H1 (cell line): ENCODE measurements around the gene SIK2. TPM values are rescaled to one million over a fixed set of nuclear protein-coding genes. Genes with fewer than 3 reads are reported as not detected.

Experiments
- CTCF ChIA-PET: fragments of 300-600 bp; sonication (Branson Sonifier 250); formaldehyde crosslinking; loops from one replicate; lab custom pipeline; 2021; ENCODE audit not compliant: partially characterized antibody; lab: Charles Lee
- POLR2A ChIA-PET: fragments of 300-600 bp; sonication (Branson Sonifier 250); formaldehyde crosslinking; loops from one replicate; lab custom pipeline; 2021; ENCODE audit warnings: inconsistent platforms; ENCODE audit not compliant: partially characterized antibody; lab: Charles Lee
- DNase-seq, 2 experiments: peaks; one replicate each; pipeline versions ENCODE4 v3.0.0 to v3.0.0-alpha.2; 2010 to 2022; ENCODE audit warnings: low spot score in 2 of 2, low read depth in 1 of 2, mixed read lengths in 1 of 2
- FAIRE-seq: peaks from 2 replicates; lab custom pipeline; 2011; peaks lifted over from hg19 to GRCh38; lab: Jason Lieb, UNC
- H2AFZ ChIP-seq: 2 replicates; pipeline ENCODE4 v1.8.1; 2012; ENCODE audit warnings: low read length, inconsistent platforms
- H2AK5ac ChIP-seq: 2 replicates; pipeline ENCODE4 v1.6.1; 2013; ENCODE audit warnings: low read depth, low read length
- H2BK120ac ChIP-seq: replicated peaks from 2 replicates; pipeline ENCODE3; 2013; ENCODE audit warnings: low read depth, low read length, inconsistent platforms
- H2BK12ac ChIP-seq: 2 replicates; pipeline ENCODE4 v1.6.1; 2013; ENCODE audit warnings: low read depth, low read length
- H2BK15ac ChIP-seq: 2 replicates; pipeline ENCODE4 v1.6.1; 2013; ENCODE audit warnings: low read length
- H2BK20ac ChIP-seq: 2 replicates; pipeline ENCODE4 v1.6.1; 2013; ENCODE audit warnings: low read length
- H2BK5ac ChIP-seq: 2 replicates; pipeline ENCODE4 v1.6.1; 2013; ENCODE audit warnings: low read depth, low read length
- H3K14ac ChIP-seq: 2 replicates; pipeline ENCODE4 v1.6.1; 2013; ENCODE audit warnings: inconsistent platforms; ENCODE audit not compliant: insufficient read length
- H3K18ac ChIP-seq: 2 replicates; pipeline ENCODE4 v1.6.1; 2013; ENCODE audit warnings: low read length; ENCODE audit errors: extremely low read depth
- H3K23ac ChIP-seq: 2 replicates; pipeline ENCODE4 v1.6.1; 2013; ENCODE audit warnings: inconsistent platforms; ENCODE audit not compliant: insufficient read length
- H3K23me2 ChIP-seq: 2 replicates; pipeline ENCODE4 v1.6.1; 2013; ENCODE audit warnings: low read depth, low read length
- H3K27ac ChIP-seq: 2 replicates; pipeline ENCODE4 v1.6.1; 2011; ENCODE audit warnings: low read depth, low read length, inconsistent platforms
- H3K27me3 ChIP-seq, 4 experiments: replicated peaks in 1 of 4; 1 replicate in 1 of 4; 2 replicates in 3 of 4; pipeline versions ENCODE4 v1.6.1 to v1.8.1; 2011 to 2013; ENCODE audit warnings: low read length in 3 of 4, mild to moderate bottlenecking in 3 of 4, inconsistent platforms in 2 of 4, mixed read lengths in 2 of 4, moderate library complexity in 1 of 4; ENCODE audit not compliant: control insufficient read depth in 3 of 4, insufficient read depth in 3 of 4; ENCODE audit errors: extremely low read depth in 1 of 4
- H3K36me3 ChIP-seq, 4 experiments: 2 replicates each; pipeline versions ENCODE4 v1.6.1 to v1.8.1; 2011 to 2013; ENCODE audit warnings: mild to moderate bottlenecking in 4 of 4, low read length in 3 of 4, moderate library complexity in 2 of 4, control low read depth in 1 of 4, inconsistent platforms in 1 of 4; ENCODE audit not compliant: insufficient read depth in 4 of 4, control insufficient read depth in 2 of 4
- H3K4ac ChIP-seq: replicated peaks from 2 replicates; pipeline ENCODE3; 2013; ENCODE audit warnings: low read length, low read depth, mixed read lengths, inconsistent platforms; ENCODE audit not compliant: insufficient read length
- H3K4me1 ChIP-seq, 4 experiments: replicated peaks in 1 of 4; 1 replicate in 1 of 4; 2 replicates in 3 of 4; pipeline versions ENCODE4 v1.6.1 to v1.8.1; 2011 to 2013; ENCODE audit warnings: low read length in 3 of 4, inconsistent platforms in 2 of 4, mixed read lengths in 1 of 4; ENCODE audit not compliant: insufficient read depth in 4 of 4, control insufficient read depth in 3 of 4
- H3K4me2 ChIP-seq, 2 experiments: 2 replicates each; pipeline versions ENCODE4 v1.6.1 to v1.8.1; 2011 to 2013; ENCODE audit warnings: low read depth in 2 of 2, low read length in 2 of 2, control low read depth in 1 of 2, inconsistent platforms in 1 of 2, mild to moderate bottlenecking in 1 of 2; ENCODE audit not compliant: insufficient read depth in 1 of 2
- H3K4me3 ChIP-seq, 4 experiments: fragments of 200-600, 300-600 bp in 1 of 4; sonication (generic), shearing (Covaris generic), sonication (Bioruptor Twin) in 1 of 4; 2 replicates each; pipeline versions ENCODE4 v1.5.1 to v1.8.1; 2011 to 2016; ENCODE audit warnings: low read length in 4 of 4, low read depth in 3 of 4, control low read depth in 2 of 4, inconsistent platforms in 2 of 4, mild to moderate bottlenecking in 2 of 4, mixed read lengths in 1 of 4, moderate library complexity in 1 of 4; ENCODE audit not compliant: insufficient read depth in 2 of 4; ENCODE audit errors: extremely low read depth in 1 of 4
- H3K56ac ChIP-seq: replicated peaks from 2 replicates; pipeline ENCODE3; 2013; ENCODE audit warnings: low read depth, mild to moderate bottlenecking, mixed read lengths, low read length, inconsistent platforms; ENCODE audit not compliant: insufficient read length
- H3K79me1 ChIP-seq: 2 replicates; pipeline ENCODE4 v1.6.1; 2013; ENCODE audit warnings: low read depth, low read length, control low read depth
- H3K79me2 ChIP-seq, 2 experiments: 2 replicates each; pipeline versions ENCODE4 v1.6.1 to v1.8.1; 2012 to 2013; ENCODE audit warnings: low read length in 2 of 2, mild to moderate bottlenecking in 2 of 2, inconsistent platforms in 1 of 2; ENCODE audit not compliant: insufficient read depth in 2 of 2, control insufficient read depth in 1 of 2
- H3K9ac ChIP-seq, 4 experiments: replicated peaks in 1 of 4; 1 replicate in 1 of 4; 2 replicates in 3 of 4; pipeline versions ENCODE4 v1.6.1 to v1.8.1; 2011 to 2013; ENCODE audit warnings: low read depth in 3 of 4, low read length in 3 of 4, control low read depth in 2 of 4, mild to moderate bottlenecking in 2 of 4, moderate library complexity in 2 of 4, inconsistent platforms in 1 of 4; ENCODE audit errors: extremely low read depth in 1 of 4
- H3K9me3 ChIP-seq, 2 experiments: 2 replicates each; pipeline versions ENCODE4 v1.6.1 to v1.8.1; 2012 to 2013; ENCODE audit warnings: mild to moderate bottlenecking in 2 of 2, moderate library complexity in 2 of 2, control low read depth in 1 of 2, inconsistent platforms in 1 of 2, low read depth in 1 of 2, low read length in 1 of 2, mixed read lengths in 1 of 2; ENCODE audit not compliant: insufficient read depth in 2 of 2
- H4K20me1 ChIP-seq, 2 experiments: replicated peaks in 1 of 2; 2 replicates each; pipeline versions ENCODE3 to v1.8.1; 2011 to 2013; ENCODE audit warnings: inconsistent platforms in 2 of 2, low read length in 2 of 2, mild to moderate bottlenecking in 1 of 2; ENCODE audit not compliant: insufficient read depth in 2 of 2, control insufficient read depth in 1 of 2
- H4K5ac ChIP-seq: 2 replicates; pipeline ENCODE4 v1.6.1; 2013; ENCODE audit warnings: low read length, low read depth, mixed read lengths, inconsistent platforms; ENCODE audit not compliant: insufficient read length
- H4K8ac ChIP-seq: 2 replicates; pipeline ENCODE4 v1.8.0; 2013; ENCODE audit warnings: mild to moderate bottlenecking, moderate library complexity, low read length, inconsistent platforms; ENCODE audit not compliant: insufficient read depth; ENCODE audit errors: extremely low read depth
- H4K91ac ChIP-seq: replicated peaks from 2 replicates; pipeline ENCODE3; 2013; ENCODE audit warnings: low read length, mixed read lengths, inconsistent platforms; ENCODE audit not compliant: insufficient read length
- FOSL1 ChIP-seq: IDR thresholded peaks from 2 replicates; pipeline ENCODE4 v1.6.1; 2011; ENCODE audit warnings: mild to moderate bottlenecking, low read depth, low read length, moderate library complexity; ENCODE audit not compliant: insufficient read depth
- GABPA ChIP-seq: IDR thresholded peaks from 2 replicates; pipeline ENCODE4 v1.6.1; 2011; ENCODE audit warnings: mild to moderate bottlenecking, low read length, moderate library complexity, borderline replicate concordance; ENCODE audit not compliant: insufficient read depth
- KDM1A ChIP-seq: fragments of 200-600, 300-600 bp; sonication (generic); IDR thresholded peaks from 2 replicates; pipeline ENCODE4 v1.7.1; 2016; ENCODE audit warnings: mild to moderate bottlenecking, low read length, borderline replicate concordance
- POLR2AphosphoS5 ChIP-seq: IDR thresholded peaks from 2 replicates; pipeline ENCODE4 v1.6.1; 2011; ENCODE audit warnings: low read depth, low read length
- RBBP5 ChIP-seq: IDR thresholded peaks from 2 replicates; pipeline ENCODE4 v1.7.1; 2012; ENCODE audit warnings: low read depth, mild to moderate bottlenecking, inconsistent platforms, low read length, moderate library complexity, borderline replicate concordance
- RFX5 ChIP-seq: IDR thresholded peaks from 2 replicates; pipeline ENCODE4 v1.6.1; 2011; ENCODE audit warnings: low read depth, low read length, improper control_type of control experiment, borderline replicate concordance
- RXRA ChIP-seq: IDR thresholded peaks from 2 replicates; pipeline ENCODE4 v1.6.1; 2011; ENCODE audit warnings: low read depth, mild to moderate bottlenecking, low read length, moderate library complexity; ENCODE audit not compliant: insufficient read depth
- SP1 ChIP-seq: IDR thresholded peaks from 2 replicates; pipeline ENCODE4 v1.6.1; 2011; ENCODE audit warnings: low read depth, low read length
- TCF12 ChIP-seq: IDR thresholded peaks from 2 replicates; pipeline ENCODE4 v1.6.1; 2011; ENCODE audit warnings: low read depth, mild to moderate bottlenecking, low read length
- ZNF274 ChIP-seq: IDR thresholded peaks from 2 replicates; pipeline ENCODE4 v1.7.0; 2012; ENCODE audit warnings: low read length, borderline replicate concordance; ENCODE audit errors: extremely low read depth
- WGBS, 2 experiments: shearing (Covaris generic) in 1 of 2; methylation state at CpG; one replicate each; pipeline versions ENCODE4 v1.1.6 to v1.1.7; 2013 to 2015; ENCODE audit warnings: low lambda C conversion rate in 2 of 2, mixed read lengths in 2 of 2, inconsistent platforms in 1 of 2, low coverage in 1 of 2, missing lambda C conversion rate in 1 of 2; ENCODE audit not compliant: insufficient replicate concordance in 2 of 2, insufficient coverage in 1 of 2, insufficient read length in 1 of 2; ENCODE audit errors: extremely low coverage in 1 of 2, missing lambda C conversion rate in 1 of 2; 5-methylcytosine and 5-hydroxymethylcytosine counted together
- polyA plus RNA-seq, 7 experiments: library from polyadenylated mRNA; depleted of rRNA in 3 of 7; stranded (reverse) in 5 of 7; unstranded in 2 of 7; fragments of >200 nt in 5 of 7; fragments of 200-250 nt in 2 of 7; gene quantifications; 1 replicate in 5 of 7; 2 replicates in 1 of 7; 4 replicates in 1 of 7; pipeline versions ENCODE4 v1.2.1 to v1.2.3, GENCODE V29; 2011 to 2013; ENCODE audit warnings: missing spikeins in 2 of 7, mixed read lengths in 2 of 7
- total RNA-seq: library from RNA; stranded (reverse); fragmentation: NEBNext Ultra II Directional; extraction: Animal tissue kit (Norgen Biotek cat#: 25700); gene quantifications from 2 replicates; pipeline ENCODE4 v1.2.1, GENCODE V29; 2021
- TF ChIP-seq, protein P1 (sequence below), 3 experiments: IDR thresholded peaks; 1 replicate in 2 of 3; 2 replicates in 1 of 3; pipeline versions ENCODE4 v1.5.1 to v1.6.1; 2011; ENCODE audit warnings: low read length in 3 of 3, mild to moderate bottlenecking in 3 of 3, inconsistent platforms in 2 of 3, low read depth in 1 of 3, moderate library complexity in 1 of 3; ENCODE audit not compliant: insufficient read depth in 1 of 3; ENCODE audit errors: control extremely low read depth in 1 of 3

The SIK2 gene
- total and polyA plus RNA-seq, 2 of the 8 experiments (the other 6 are each of a cell fraction or from before 2014, with no cell fraction given) = 8.8 to 11.2 TPM

- H4K5ac ChIP-seq = no peak overlapping the region
- no peak overlapping the region for H2BK20ac ChIP-seq
- H3K18ac ChIP-seq = 0 out of 2 replicates have a peak overlapping the region, but pooled peaks have one; percentile 42
- H3K23me2 ChIP-seq = peaks cover 5% of the 10 kb centered on the region; the same call in 1 of the 2 replicates
- H2AK5ac ChIP-seq = no peak overlapping the region
- no peak overlapping the region for H4K8ac ChIP-seq
- no peak overlapping the region for H4K91ac ChIP-seq
- H3K23ac ChIP-seq = no peak overlapping the region
- no peak overlapping the region for H3K4ac ChIP-seq
- no peak overlapping the region for H3K56ac ChIP-seq
- no peak overlapping the region for H3K27ac ChIP-seq
- no peaks in the 10 kb centered on the region; the same call in 1 of the 2 replicates for H3K79me1 ChIP-seq
- no peak overlapping the region for H2BK12ac ChIP-seq
- no peak overlapping the region for H2BK120ac ChIP-seq
- H3K14ac ChIP-seq = no peak overlapping the region
- no peaks in the 10 kb centered on the region for H3K9me3 ChIP-seq
- CTCF ChIA-PET = interaction anchor here (0.7 to 3.2 kb wide), 12 partner anchors 14 to 248 kb away, joined by 3 to 22 read pairs (median 4); no protein-coding TSS in a partner anchor
- no peak overlapping the region for H2BK5ac ChIP-seq
- 0 out of 7 replicates have a peak overlapping the region, but pooled peaks of 1 of the 4 experiments have one; percentile 24 for H3K9ac ChIP-seq
- H3K36me3 ChIP-seq = no peaks in the 10 kb centered on the region
- FAIRE-seq (no peak), DNase-seq (no peak)
- peaks cover 6 to 7% of the 10 kb centered on the region in 2 experiments for H4K20me1 ChIP-seq
- peaks cover 0 to 11% of the 10 kb centered on the region in 2 experiments; a peak in 2 of 4 replicates for H3K79me2 ChIP-seq
- no peak overlapping the region for H2BK15ac ChIP-seq
- H2AFZ ChIP-seq = peak overlapping the region; percentile 88
- 35% methylated on average over 9 of the region's 9 CpGs; no CpG with 5 or more reads in 1 of the 2 experiments for WGBS, 2 experiments
- H3K4me2 ChIP-seq = peak overlapping the region; percentile 5 to 92; a peak in 3 of 4 replicates
- peaks cover 0 to 18% (median 12%) of the 10 kb centered on the region in 4 experiments; a peak in 5 of 7 replicates for H3K27me3 ChIP-seq
- H3K4me3 ChIP-seq = peak overlapping the region in 3 of 4 experiments; percentile 42 to 58 (median 47); a peak in 5 of 8 replicates
- H3K4me1 ChIP-seq = peaks cover 0 to 10% (median 3%) of the 10 kb centered on the region in 4 experiments; a peak in 2 of 7 replicates
- POLR2A ChIA-PET = no interaction called here
- TF ChIP-seq FOSL1 = no peak
- no peak for TF ChIP-seq SP1
- TF ChIP-seq RXRA = no peak
- TF ChIP-seq RBBP5 = no peak
- TF ChIP-seq POLR2AphosphoS5 = no peak
- no peak for TF ChIP-seq ZNF274
- no peak for TF ChIP-seq KDM1A
- TF ChIP-seq GABPA = no peak
- no peak for TF ChIP-seq TCF12
- TF ChIP-seq, protein P1, sequence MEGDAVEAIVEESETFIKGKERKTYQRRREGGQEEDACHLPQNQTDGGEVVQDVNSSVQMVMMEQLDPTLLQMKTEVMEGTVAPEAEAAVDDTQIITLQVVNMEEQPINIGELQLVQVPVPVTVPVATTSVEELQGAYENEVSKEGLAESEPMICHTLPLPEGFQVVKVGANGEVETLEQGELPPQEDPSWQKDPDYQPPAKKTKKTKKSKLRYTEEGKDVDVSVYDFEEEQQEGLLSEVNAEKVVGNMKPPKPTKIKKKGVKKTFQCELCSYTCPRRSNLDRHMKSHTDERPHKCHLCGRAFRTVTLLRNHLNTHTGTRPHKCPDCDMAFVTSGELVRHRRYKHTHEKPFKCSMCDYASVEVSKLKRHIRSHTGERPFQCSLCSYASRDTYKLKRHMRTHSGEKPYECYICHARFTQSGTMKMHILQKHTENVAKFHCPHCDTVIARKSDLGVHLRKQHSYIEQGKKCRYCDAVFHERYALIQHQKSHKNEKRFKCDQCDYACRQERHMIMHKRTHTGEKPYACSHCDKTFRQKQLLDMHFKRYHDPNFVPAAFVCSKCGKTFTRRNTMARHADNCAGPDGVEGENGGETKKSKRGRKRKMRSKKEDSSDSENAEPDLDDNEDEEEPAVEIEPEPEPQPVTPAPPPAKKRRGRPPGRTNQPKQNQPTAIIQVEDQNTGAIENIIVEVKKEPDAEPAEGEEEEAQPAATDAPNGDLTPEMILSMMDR (IDR thresholded peaks at IDR 0.05; ENCODE audit: control extremely low read depth in 1 of 3, insufficient read depth in 1 of 3, low read depth in 1 of 3, low read length in 3 of 3) = no peak
- TF ChIP-seq RFX5 = no peak
Observed at GRCh38 chr11:111601636-111601978, 642 bp upstream of the SIK2 start.
